Posterior cingulate gyrus (tissue), 11 donors: Measurements from ENCODE around the gene SNAPIN.

ENCODE experiments used
- DNase-seq, 10 donors: peaks; one replicate each; pipeline versions ENCODE4 v3.0.0 to v3.0.0-alpha.2; 2020 to 2021; ENCODE audit warnings: mixed read lengths in 3 of 10
- intact Hi-C: fragments of 100-400 bp; cut with DNase I; formaldehyde crosslinking; loops from one replicate; pipeline ENCODE4 v1.15.1; 2023

SNAPIN gene

DNA sequence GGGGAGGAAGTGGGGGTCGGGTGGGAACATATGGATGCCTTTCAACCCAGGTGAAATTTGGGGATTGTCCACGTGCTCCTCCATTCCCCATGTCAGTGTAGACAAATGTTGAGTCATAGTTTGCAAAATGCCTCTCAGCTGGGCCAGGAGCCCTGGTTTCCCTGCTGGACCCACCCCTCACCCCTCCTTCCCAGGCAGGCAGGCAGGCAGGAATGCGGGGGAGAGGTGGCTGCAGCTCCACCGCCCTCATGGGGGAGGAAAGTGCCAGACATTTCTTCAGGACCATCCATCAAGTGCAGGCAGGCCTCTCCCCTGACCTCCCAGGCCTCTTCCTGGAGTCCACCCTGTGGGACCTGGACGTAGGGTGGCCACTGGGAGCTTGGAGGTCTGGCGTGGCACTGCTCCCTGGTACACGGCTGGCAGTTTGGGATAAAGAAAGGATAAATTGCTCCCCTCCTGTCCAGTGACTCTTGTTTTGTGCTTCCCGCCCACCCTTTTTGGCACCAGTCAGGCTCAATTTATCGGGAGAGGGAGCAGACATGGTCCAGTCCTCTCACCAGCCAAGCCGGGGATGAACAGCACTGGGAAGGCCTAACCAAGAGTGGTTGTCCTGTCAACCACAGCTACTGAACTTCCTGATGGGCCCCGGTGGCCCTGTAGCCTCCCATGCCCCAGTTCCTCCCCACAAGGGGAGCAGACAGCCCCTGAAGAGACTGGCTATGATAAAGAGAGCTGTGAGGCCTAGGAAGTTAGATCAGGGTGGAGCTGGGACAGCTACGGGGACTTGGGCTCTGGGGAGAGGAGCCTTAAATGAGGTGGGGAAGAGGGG lies 38.9 kb downstream of the SNAPIN start:
- intact Hi-C loops, result no loop called here
- peak in 1 of 10 donors; percentile 55 for DNase-seq

DNA sequence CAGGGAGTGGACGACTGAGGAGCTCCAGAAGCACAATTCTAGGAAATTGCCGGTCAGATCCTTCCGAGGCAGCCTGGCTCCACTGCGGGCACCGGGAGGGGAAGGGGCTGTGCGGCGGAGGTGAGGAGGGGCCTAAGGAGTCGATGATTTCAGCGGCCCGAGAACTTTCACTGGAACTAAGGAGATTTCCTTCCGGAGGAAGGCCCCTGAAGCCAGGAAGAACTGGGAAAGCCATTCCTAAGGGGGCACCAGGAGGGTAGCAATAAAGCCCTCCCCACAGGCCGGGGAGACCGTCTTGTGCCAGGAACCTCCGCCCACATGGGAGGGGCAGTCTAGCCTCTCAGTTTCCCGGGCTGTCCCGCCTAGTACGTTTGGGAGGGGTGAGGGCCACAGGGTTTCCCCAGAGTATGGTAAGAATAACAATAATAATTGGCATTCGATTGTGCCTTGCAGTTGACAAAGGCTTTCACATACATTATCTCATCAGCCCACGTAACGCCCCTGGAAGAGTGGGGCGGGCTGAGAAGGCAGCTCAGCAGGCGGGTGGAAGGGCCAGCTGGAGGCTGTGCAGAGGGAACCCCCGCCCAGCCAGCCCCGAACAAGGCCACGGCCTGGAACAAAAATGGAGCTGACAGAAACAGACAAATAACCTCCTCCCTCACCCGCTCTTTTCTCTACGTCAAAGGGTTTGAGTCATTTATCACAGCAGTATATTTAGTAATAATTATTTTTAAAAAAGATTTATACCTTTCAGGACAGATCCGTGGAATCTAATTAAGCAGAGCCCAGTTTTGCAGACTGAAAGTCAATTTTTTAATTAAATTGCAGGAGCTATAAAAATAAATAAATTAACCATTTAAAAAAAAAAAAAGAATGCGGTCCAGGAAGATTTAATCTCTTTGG lies 39.8 kb downstream of the SNAPIN start:
- intact Hi-C loops, result no loop called here
- peak in 1 of 10 donors; percentile 20 for DNase-seq

DNA sequence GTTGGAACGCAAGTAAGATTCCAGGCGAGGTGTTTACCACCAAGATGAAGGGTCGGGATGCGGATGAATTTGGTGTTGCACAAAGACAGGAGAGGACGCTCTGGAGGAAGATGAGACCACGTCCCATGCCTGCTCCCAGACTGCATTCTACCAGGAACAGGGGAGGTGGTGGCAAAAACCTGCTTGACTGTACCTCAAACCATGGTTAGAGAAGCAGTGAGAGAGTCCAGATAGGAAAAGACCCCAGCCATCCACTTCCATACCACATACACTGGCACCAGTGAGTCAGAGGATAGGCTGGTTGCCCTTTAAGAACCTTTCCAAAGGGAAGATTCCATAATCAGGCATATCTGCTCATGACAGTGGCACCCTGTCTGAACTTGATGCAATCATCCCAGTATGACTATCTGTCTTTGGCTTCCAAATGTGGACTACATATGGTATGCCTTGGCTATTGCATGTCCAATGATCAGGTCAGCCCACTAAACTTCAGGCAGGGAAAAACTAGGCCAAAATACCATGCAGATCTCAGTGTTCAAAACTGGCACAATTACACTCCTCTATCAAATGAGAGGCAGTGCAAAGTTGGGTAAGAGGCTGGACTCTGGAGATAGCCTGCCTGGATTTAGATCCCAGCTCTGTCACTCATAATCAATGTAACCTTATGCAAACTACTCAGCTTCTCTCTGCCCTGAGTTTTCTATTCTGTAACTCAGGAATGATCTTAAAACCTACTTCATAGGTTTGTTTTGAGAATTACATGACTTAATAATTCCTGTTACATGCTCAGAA lies 40.6 kb downstream of the SNAPIN start:
- intact Hi-C loops, result no loop called here

DNA sequence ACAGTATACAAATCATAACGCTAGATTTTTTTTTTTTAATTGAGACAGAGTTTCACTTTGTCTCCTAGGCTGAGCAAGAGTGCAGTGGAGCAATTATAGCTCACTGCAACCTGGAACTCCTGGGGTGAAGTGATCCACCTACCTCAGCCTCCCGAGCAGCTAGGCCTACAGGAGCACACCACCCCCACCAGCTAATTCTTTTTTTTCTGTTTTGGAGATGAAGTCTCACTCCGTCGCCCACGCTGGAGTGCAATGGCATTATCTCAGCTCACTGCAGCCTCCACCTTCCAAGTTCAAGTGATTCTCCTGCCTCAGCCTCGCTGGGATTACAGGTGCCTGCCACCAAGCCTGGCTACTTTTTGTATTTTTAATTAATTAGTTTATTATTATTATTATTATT lies 41.3 kb downstream of the SNAPIN start:
- peak in 1 of 10 donors; percentile 52 for DNase-seq
- intact Hi-C loops, result no loop called here

More for the DNA sequence above, 40.6 kb downstream of the SNAPIN start:
- no peak for DNase-seq

DNA sequence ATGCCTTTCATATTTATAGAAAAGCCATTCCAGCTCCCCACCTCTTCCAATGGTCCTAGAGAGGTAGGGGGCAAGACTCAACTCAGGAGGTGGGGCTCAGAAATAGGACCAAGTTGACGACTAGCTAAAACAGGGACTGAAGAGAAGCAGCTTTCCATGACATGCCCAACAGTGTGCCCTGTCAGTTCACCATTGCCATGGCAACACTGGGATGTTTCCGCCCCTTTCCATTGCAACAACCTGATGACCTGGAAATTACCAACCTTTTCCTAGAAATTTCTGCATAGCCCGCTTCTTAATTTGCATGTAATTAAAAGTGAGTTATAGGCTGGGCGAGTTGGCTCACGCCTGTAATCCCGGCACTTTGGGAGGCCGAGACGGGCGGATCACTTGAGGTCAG lies 47.0 kb downstream of the SNAPIN start:
- intact Hi-C loops, result no loop called here
- peak in 1 of 10 donors; percentile 81 for DNase-seq

DNA sequence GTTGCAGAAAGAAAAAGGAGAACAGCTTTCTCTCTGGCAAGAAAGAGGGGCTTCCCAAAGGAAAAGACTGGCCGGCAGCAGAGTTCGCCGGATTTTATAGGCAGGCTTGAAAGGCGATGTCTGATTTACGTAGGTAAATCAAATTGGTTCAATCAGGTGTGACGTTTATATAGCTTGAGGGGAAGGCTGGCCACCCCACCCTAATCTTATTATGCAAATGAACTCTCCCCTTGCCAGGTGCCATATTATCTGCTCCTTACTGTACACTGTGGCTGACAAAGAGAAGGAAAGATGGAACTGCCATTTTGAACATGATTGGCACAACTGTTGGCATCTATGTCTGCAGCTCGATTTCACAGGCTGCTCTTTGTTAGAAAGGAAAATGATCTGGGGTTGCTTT lies 52.5 kb downstream of the SNAPIN start:
- peak in 1 of 10 donors; percentile 13 for DNase-seq
- intact Hi-C loops, result no loop called here
